ENCODE data around the gene HEATR5A. TPM values are rescaled to one million over a fixed set of nuclear protein-coding genes. Genes with fewer than 3 reads are reported as not detected.
"Not testable (repeated sequence)": the region's sequence is repeated elsewhere in the genome, so short reads cannot be mapped to it uniquely, and the experiment has no call there.

Gene HEATR5A
- total RNA-seq, 4 donors from 2014 or later: 22.9 to 32.0 (median 25.8) TPM

DNA sequence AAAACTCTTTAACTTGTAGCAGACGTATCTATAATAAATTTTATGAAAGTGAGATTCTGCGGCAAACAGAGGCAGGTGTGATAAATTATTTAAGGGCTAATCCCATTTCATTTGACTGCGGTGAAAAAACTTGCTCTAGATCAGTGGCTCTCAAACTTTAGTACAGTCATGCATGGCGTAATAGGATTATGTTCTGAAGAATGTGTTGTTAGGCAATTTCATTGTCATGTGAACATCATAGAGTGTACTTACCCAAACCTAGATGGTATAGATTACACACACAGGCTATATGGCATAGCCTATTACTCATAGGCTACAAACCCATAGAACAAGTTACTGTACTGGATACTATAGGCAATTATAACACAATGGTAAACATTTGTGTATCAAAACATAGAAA is 83.7 kb downstream of the HEATR5A start:
- Histone ChIP-seq H3K36me3 (peaks cover 0 to 74% (median 0%) of the 10 kb centered on the region in 3 donors), H3K4me1 (no peaks in the 10 kb centered on the region), H3K4me3 (no peak overlapping the region), H3K27ac (no peak overlapping the region), H3K9me3 (no peaks in the 10 kb centered on the region), H3K27me3 (no peaks in the 10 kb centered on the region)
- no peak for DNase-seq (ENCODE audit: low spot score in 2 of 2)
- TF ChIP-seq, protein P1, sequence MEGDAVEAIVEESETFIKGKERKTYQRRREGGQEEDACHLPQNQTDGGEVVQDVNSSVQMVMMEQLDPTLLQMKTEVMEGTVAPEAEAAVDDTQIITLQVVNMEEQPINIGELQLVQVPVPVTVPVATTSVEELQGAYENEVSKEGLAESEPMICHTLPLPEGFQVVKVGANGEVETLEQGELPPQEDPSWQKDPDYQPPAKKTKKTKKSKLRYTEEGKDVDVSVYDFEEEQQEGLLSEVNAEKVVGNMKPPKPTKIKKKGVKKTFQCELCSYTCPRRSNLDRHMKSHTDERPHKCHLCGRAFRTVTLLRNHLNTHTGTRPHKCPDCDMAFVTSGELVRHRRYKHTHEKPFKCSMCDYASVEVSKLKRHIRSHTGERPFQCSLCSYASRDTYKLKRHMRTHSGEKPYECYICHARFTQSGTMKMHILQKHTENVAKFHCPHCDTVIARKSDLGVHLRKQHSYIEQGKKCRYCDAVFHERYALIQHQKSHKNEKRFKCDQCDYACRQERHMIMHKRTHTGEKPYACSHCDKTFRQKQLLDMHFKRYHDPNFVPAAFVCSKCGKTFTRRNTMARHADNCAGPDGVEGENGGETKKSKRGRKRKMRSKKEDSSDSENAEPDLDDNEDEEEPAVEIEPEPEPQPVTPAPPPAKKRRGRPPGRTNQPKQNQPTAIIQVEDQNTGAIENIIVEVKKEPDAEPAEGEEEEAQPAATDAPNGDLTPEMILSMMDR (IDR thresholded peaks at IDR 0.05): no peak
- TF ChIP-seq EP300 (IDR thresholded peaks at IDR 0.05) (no peak), POLR2A (IDR thresholded peaks at IDR 0.05) (no peak)
- 95 to 96% methylated on average over 4 of the region's 4 CpGs for WGBS, 2 donors

DNA sequence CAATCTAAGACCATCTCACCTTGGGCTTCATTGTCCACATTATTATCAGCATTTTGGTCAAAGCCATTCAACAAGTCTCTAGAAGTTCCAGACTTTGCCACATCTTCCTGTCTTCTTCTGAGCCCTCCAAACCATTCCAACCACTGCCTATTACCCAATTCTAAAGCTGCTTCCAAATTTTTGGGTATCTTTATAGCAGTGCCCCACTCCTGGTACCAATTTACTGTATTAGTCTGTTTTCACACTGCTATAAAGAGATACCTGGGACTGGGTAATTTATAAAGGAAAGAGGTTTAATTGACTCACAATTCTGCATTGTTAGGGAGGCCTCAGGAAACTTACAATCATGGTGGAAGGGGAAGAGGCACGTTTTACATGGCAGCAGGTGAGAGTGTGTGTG is 89.0 kb downstream of the HEATR5A start:
- 80 to 95% methylated on average over 1 of the region's 1 CpG for WGBS, 2 donors
- peaks cover 0 to 80% (median 0%) of the 10 kb centered on the region in 3 donors for H3K36me3 ChIP-seq
- not testable (repeated sequence) for H3K27me3 ChIP-seq; H3K4me1 ChIP-seq; DNase-seq (ENCODE audit: low spot score in 2 of 2); H3K4me3 ChIP-seq; H3K9me3 ChIP-seq; H3K27ac ChIP-seq

DNA sequence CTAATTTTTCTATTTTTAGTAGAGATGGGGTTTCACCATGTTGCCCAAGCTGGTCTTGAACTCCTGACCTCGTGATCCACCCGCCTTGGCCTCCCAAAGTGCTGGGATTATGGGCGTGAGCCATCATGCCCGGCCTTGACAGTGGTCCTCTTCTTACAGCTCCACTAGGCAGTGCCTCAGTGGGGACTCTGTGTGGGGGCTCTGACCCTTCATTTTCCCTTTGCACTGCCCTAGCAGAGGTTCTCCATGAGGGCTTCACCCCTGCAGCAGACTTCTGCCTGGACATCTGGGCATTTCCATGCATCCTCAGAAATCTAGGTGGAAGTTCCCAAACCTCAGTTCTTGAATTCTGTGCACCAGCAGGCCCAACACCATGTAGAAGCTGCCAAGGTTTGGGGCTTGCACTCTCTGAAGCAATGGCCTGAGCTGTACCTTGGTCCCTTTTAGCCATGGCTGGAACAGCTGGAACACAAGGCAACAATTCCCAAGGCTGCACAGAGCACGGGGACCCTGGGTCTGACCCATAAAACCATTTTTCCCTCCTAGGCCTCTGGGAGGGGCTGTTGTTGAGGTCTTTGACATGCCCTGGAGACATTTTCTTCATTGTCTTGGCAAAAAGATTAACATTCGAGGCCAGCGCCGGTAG is 90.4 kb downstream of the HEATR5A start:
- not testable (repeated sequence) for DNase-seq (ENCODE audit: low spot score in 2 of 2); H3K27ac ChIP-seq; H3K9me3 ChIP-seq; H3K27me3 ChIP-seq; H3K4me3 ChIP-seq; H3K4me1 ChIP-seq
- H3K36me3 ChIP-seq: peaks cover 0 to 67% (median 0%) of the 10 kb centered on the region in 3 donors
- 95% methylated on average over 8 of the region's 8 CpGs for WGBS, 2 donors

DNA sequence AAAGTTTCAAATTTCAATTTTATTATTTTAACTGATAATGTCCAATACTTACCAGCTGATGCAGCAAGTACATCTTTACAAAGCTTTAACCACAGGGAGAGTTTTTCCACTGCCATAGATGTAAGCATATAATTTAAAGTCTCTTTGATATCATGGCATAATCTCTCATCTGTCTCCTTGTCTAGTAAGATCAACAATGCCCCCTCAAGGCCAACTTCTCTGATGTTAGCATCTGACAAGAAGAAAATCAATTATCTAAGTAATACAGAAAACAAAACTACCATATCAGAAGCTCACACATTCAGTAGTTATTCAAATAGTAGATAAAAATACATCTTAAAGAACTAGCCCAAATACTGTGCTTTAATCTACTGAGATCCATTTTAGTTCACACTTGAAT is 94.2 kb downstream of the HEATR5A start:
- peaks cover 0 to 4% (median 0%) of the 10 kb centered on the region in 4 donors for H3K9me3 ChIP-seq
- H3K4me3 ChIP-seq: no peak overlapping the region
- peaks cover 0 to 47% (median 3%) of the 10 kb centered on the region in 3 donors for H3K36me3 ChIP-seq
- no peaks in the 10 kb centered on the region for H3K27me3 ChIP-seq
- TF ChIP-seq, protein P1 (IDR thresholded peaks at IDR 0.05): peak in 1 of 5 experiments; percentile 15
- TF ChIP-seq POLR2A (IDR thresholded peaks at IDR 0.05): no peak
- no peak overlapping the region for H3K27ac ChIP-seq
- H3K4me1 ChIP-seq: no peaks in the 10 kb centered on the region
- peak in 1 of 2 donors; percentile 16 for DNase-seq (ENCODE audit: low spot score in 2 of 2)

DNA sequence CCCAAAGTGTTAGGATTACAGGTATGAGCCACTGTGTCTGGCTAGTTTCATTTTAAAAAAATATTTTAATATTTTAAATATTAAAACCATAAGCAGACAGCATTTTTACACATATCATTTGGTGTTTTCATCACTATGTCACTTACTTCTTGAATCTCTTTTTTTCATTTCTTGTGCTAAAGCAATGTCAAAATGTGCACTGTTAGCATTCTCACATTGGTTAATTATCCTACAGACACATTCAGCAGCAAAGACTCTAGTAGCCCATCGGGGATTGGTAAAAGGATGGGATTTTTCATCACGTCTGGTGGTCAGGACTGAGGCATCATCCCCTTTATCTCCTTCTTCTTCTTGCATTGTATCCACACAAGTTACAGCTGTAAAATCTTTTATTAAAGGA is 96.9 kb downstream of the HEATR5A start:
- Histone ChIP-seq H3K27me3 (no peaks in the 10 kb centered on the region), H3K4me3 (no peak overlapping the region), H3K27ac (no peak overlapping the region), H3K36me3 (peaks cover 0 to 48% (median 3%) of the 10 kb centered on the region in 3 donors), H3K4me1 (no peaks in the 10 kb centered on the region), H3K9me3 (no peaks in the 10 kb centered on the region)
- DNase-seq (ENCODE audit: low spot score in 2 of 2): no peak
- 86 to 89% methylated on average over 2 of the region's 2 CpGs for WGBS, 2 donors
- no peak for TF ChIP-seq EP300 (IDR thresholded peaks at IDR 0.05)
- no peak for TF ChIP-seq POLR2A (IDR thresholded peaks at IDR 0.05)
- TF ChIP-seq, protein P1 (IDR thresholded peaks at IDR 0.05): no peak

DNA sequence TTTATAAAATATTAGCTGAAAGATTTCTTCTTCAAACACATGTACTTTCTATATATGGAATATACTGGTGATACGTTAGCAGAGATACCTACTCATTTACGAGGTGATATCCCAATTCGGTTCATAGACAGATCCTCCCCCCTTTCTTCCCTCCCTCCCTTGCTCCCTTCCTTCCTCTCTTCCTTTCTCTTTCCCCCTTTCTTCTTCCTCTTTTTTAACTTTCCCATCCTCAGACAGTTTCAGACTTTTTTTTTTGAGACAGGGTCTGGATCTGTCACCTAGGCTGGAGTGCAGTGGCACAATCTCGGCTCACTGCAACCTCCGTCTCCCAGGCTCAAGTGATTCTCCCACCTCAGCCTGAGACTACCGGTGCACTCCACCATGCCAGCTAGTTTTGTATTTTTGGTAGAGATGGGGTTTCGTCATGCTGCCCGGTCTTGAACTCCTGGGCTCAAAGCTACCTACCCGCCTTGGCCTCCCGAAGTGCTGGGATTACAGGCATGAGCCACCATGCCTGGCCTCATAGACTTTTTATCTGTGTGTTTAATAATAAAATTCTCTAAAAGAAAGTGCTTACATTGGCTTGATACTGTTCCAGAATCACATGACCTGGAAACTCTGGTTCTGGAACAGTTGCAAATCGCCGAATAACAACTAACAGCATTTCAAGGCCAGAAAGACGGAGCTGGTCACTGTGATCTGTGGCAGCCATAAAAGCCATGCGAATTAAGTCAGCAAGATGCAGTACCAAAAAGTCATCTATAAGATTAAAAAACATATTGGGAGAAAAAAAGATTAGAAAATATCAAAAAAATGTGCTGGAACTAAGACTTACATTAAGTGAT is 99.2 kb downstream of the HEATR5A start:
- TF ChIP-seq POLR2A (IDR thresholded peaks at IDR 0.05): no peak
- TF ChIP-seq, protein P1 (IDR thresholded peaks at IDR 0.05): no peak
- no peak for TF ChIP-seq EP300 (IDR thresholded peaks at IDR 0.05)
- no peaks in the 10 kb centered on the region for H3K27me3 ChIP-seq
- H3K9me3 ChIP-seq: no peaks in the 10 kb centered on the region
- H3K4me3 ChIP-seq: no peak overlapping the region
- WGBS, 2 donors: 90% methylated on average over 14 of the region's 14 CpGs
- no peak for DNase-seq (ENCODE audit: low spot score in 2 of 2)
- H3K4me1 ChIP-seq: no peaks in the 10 kb centered on the region
- peak overlapping the region in 1 of 4 donors; percentile 23 for H3K27ac ChIP-seq
- peaks cover 0 to 66% (median 3%) of the 10 kb centered on the region in 3 donors for H3K36me3 ChIP-seq

Measured in tibial nerve (tissue), 4 donors.